Ovary (tissue), 9 donors: ENCODE measurements around the gene SSTR5. TPM values are rescaled to one million over a fixed set of nuclear protein-coding genes. Genes with fewer than 3 reads are reported as not detected.

Experiments
- DNase-seq, 5 donors: peaks; one replicate each; pipeline ENCODE4 v3.0.0-alpha.2; 2019 to 2020
- H3K27ac ChIP-seq, 2 donors: fragments of 200-600 bp; one replicate each; pipeline versions ENCODE4 v1.5.1 to v1.8.0; 2019 to 2022
- H3K27me3 ChIP-seq: fragments of 200-600 bp; one replicate; pipeline ENCODE4 v1.8.0; 2022
- H3K36me3 ChIP-seq: fragments of 200-600 bp; sonication (generic); one replicate; pipeline ENCODE4 v1.5.1; 2019
- H3K4me1 ChIP-seq: one replicate; pipeline ENCODE4 v1.8.1; 2013; ENCODE audit warnings: mild to moderate bottlenecking, moderate library complexity; ENCODE audit not compliant: insufficient read depth
- H3K4me3 ChIP-seq: fragments of 200-600 bp; sonication (generic); one replicate; pipeline ENCODE4 v1.5.1; 2017
- H3K9me3 ChIP-seq, 2 donors: fragments of 200-600 bp in 1 of 2; sonication (generic) in 1 of 2; one replicate each; pipeline versions ENCODE4 v1.5.1 to v1.8.1; 2013 to 2019; ENCODE audit warnings: mild to moderate bottlenecking in 1 of 2, moderate library complexity in 1 of 2
- EP300 ChIP-seq: sonication (generic); formaldehyde crosslinking; IDR thresholded peaks from one replicate; pipeline ENCODE4 v1.6.1; 2017; ENCODE audit warnings: antibody characterized with exemption
- POLR2A ChIP-seq: fragments of 450-650 bp; IDR thresholded peaks from one replicate; pipeline ENCODE4 v1.6.1; 2017; ENCODE audit warnings: antibody characterized with exemption, mild to moderate bottlenecking, moderate library complexity
- WGBS, 3 donors: extraction: QIAGEN DNeasy Blood & Tissue Kit in 1 of 3; methylation state at CpG; one replicate each; pipeline versions ENCODE4 v1.1.5 to v1.1.7; 2013 to 2017; 5-methylcytosine and 5-hydroxymethylcytosine counted together
- intact Hi-C, 4 donors: fragments of 100-400 bp; cut with DNase I; formaldehyde crosslinking; loops; one replicate each; pipeline versions ENCODE4 v1.11.0 to v1.15.1; 2022 to 2023
- polyA plus RNA-seq, 2 donors: library from polyadenylated mRNA; stranded (reverse); fragments of 200-250 nt in 1 of 2; fragments of 350-450 nt in 1 of 2; fragmentation: Illumina TruSeq in 1 of 2; extraction: RNeasy Lipid Tissue Mini Kit (QIAGEN cat#74804) in 1 of 2; gene quantifications; one replicate each; pipeline ENCODE4 v1.2.3, GENCODE V29; 2013 to 2014
- total RNA-seq, 7 donors: library from RNA; depleted of rRNA in 2 of 7; stranded (reverse); fragments of >200 nt in 2 of 7; fragmentation: NEBNext Ultra II Directional in 3 of 7; extraction: Animal tissue kit (Norgen Biotek cat#: 25700) in 3 of 7; gene quantifications; one replicate each; pipeline versions ENCODE4 v1.1.0 to v1.2.4, GENCODE V29; 2016 to 2023
- TF ChIP-seq, protein P1 (sequence below), 3 donors: fragments of 450-650 bp in 2 of 3; fragments of 200-600 bp in 1 of 3; IDR thresholded peaks; one replicate each; pipeline versions ENCODE4 v1.5.1 to v1.8.0; 2016 to 2022; ENCODE audit warnings: antibody characterized with exemption in 3 of 3, mild to moderate bottlenecking in 1 of 3
- donor health status: DM: no; HTN: no; CAD: no; lungs with moderate emphysema.
- donor health status: DM: no; HTN: no; CAD: no.
- donor health status: Bipolar disorder and iron deficiency.
- donor health status: DM: yes; HTN: yes; CAD: no.
- donor health status: DM: no; HTN: no; CAD: no.
- donor health status: DM: yes; HTN: yes; CAD: no.

Gene SSTR5
- total and polyA plus RNA-seq, 9 donors, result not detected

DNA sequence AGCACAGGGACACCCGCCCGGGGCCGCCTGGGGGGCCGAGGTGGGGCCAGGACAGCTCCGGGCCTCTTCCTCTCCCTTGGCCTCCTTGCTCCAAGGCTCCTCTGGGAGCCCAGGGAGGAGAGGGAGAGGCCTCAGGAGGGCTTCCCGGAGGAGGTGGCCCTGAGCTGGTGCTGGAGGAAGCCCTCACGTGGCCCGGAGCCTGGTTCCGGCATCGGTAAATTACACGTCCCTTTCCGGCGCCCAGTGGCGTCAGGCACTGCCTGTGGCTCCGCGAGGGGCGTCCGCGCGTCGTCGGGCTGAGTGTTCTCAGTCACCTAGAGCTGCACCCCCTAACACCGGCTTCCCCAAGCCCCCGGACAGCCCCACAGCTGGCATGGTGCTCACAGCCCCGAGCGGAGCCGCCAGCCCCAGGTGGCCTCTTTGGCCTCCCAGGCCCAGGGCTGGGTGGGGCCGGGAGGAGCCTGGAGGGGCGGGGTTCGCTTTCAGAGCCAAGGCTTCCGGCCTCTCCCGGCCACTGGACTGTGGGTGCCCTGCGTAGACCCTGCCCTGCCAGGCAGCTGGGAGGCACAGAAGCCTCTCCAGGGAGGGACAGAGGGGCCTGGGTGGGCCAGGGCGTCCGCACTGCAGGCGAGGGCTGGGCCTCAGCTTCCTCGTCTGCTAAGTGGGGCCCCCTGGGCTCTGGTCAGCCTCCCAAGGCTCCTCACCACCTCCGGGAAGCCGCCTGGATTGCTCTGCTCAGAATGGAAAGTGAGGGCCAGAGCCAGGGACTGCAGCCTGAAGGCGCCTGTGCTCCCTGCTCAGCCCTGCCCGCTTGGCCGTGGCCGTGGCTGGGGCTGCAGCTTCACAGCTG, 27.9 kb upstream of the SSTR5 start:
- WGBS, 3 donors, result 37 to 43% (median 41%) methylated on average over 32 to 43 of the region's 43 CpGs
- no peak for TF ChIP-seq POLR2A
- TF ChIP-seq EP300, result no peak
- TF ChIP-seq, protein P1, sequence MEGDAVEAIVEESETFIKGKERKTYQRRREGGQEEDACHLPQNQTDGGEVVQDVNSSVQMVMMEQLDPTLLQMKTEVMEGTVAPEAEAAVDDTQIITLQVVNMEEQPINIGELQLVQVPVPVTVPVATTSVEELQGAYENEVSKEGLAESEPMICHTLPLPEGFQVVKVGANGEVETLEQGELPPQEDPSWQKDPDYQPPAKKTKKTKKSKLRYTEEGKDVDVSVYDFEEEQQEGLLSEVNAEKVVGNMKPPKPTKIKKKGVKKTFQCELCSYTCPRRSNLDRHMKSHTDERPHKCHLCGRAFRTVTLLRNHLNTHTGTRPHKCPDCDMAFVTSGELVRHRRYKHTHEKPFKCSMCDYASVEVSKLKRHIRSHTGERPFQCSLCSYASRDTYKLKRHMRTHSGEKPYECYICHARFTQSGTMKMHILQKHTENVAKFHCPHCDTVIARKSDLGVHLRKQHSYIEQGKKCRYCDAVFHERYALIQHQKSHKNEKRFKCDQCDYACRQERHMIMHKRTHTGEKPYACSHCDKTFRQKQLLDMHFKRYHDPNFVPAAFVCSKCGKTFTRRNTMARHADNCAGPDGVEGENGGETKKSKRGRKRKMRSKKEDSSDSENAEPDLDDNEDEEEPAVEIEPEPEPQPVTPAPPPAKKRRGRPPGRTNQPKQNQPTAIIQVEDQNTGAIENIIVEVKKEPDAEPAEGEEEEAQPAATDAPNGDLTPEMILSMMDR (IDR thresholded peaks at IDR 0.05), result no peak
- Histone ChIP-seq H3K27me3 (no peaks in the 10 kb centered on the region), H3K9me3 (peaks cover 0 to 5% of the 10 kb centered on the region in 2 donors), H3K36me3 (no peaks in the 10 kb centered on the region), H3K27ac (no peak overlapping the region), H3K4me3 (no peak overlapping the region), H3K4me1 (no peaks in the 10 kb centered on the region)
- no peak for DNase-seq
- intact Hi-C loops, result no loop called here

DNA sequence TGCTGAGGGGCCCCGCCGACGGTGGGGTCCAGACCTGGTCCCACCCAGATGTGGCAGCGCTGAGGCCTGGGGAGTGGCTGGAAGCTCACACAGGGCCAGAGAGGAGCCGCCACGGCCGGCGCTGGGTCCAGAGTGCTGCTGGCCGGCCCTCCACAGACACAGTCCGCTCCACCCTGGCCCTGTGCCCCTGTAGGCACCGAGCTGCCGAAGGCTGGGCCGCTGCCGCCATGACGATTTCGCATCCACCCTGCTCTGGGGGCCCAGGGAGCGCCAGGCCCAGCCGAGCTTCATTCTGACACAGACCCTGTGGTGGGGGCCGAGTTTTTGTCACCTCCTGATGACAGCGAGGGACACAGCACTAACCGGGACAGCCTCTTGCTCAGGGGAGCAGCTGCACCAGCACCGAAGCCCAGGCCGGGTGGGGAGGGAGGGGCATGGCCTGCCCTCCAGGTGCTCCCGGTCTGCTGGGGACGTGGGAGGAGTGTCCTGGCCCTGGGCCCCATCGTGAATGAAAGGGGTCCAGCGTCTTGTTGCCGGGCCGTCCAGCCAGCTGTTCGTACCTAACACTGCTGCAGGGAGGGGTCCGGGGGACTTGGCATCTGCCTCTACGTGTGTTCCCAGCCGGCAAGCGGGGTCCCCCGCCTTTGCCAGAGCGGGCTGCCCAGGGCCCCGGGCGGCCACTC, 27.1 kb upstream of the SSTR5 start:
- Histone ChIP-seq H3K4me1 (no peaks in the 10 kb centered on the region), H3K36me3 (no peaks in the 10 kb centered on the region), H3K9me3 (peaks cover 0 to 5% of the 10 kb centered on the region in 2 donors), H3K4me3 (no peak overlapping the region), H3K27ac (no peak overlapping the region), H3K27me3 (no peaks in the 10 kb centered on the region)
- DNase-seq, result no peak
- TF ChIP-seq POLR2A (no peak), EP300 (no peak)
- TF ChIP-seq, protein P1 (IDR thresholded peaks at IDR 0.05), result no peak
- intact Hi-C loops, result no loop called here
- WGBS, 3 donors, result 11 to 20% (median 14%) methylated on average over 29 to 38 of the region's 38 CpGs

DNA sequence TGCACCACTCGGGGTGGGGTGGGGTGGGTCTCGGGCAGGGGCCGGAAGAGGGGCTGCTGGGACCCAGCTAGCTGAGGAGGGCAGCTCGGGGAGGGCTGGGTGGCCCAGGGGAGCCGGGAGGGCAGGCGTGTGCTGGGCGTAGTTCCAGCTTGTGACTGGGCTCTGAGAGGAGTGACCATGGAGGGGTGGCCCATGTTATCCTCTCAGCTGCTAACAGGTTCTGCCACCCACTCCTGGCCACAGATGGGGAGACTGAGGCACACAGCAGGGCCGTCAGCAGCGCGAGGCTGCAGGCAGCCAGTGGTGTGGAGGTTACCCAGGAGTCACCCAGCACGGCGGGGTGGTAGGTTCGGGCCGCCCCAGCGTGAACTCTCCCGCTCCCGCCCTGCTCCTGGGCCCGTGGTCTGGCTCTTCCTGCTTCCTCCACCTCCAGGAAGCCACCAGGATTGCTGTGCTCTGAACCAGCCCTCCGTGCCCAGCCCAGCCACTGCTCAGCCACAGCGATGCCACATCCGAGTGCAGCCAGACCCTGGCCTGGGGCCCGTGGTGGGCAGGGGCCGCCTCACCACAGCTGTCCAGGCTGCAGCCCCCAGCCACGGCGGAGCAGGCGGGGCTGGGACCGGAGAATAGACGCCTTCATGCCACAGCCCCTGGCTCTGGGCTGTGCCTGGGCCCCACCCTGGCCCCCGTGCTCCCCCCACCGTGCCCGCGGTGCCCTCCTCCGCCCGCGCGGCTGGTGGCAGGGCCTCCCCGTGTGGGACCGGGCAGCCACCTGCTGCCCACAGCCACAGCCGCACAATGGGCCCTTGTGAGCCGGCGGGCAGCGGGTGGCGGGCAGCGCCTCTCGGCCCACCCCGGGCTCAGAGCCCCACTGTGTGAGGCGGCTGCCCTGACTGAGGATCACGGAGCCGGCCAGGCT, 26.3 kb upstream of the SSTR5 start:
- Histone ChIP-seq H3K27me3 (no peaks in the 10 kb centered on the region), H3K4me1 (no peaks in the 10 kb centered on the region), H3K36me3 (no peaks in the 10 kb centered on the region), H3K9me3 (peaks cover 0 to 5% of the 10 kb centered on the region in 2 donors), H3K4me3 (no peak overlapping the region), H3K27ac (no peak overlapping the region)
- intact Hi-C loops, result no loop called here
- TF ChIP-seq EP300, result no peak
- TF ChIP-seq, protein P1 (IDR thresholded peaks at IDR 0.05), result no peak
- TF ChIP-seq POLR2A, result no peak
- DNase-seq, result no peak
- WGBS, 3 donors, result 65 to 75% (median 71%) methylated on average over 23 to 49 of the region's 49 CpGs

DNA sequence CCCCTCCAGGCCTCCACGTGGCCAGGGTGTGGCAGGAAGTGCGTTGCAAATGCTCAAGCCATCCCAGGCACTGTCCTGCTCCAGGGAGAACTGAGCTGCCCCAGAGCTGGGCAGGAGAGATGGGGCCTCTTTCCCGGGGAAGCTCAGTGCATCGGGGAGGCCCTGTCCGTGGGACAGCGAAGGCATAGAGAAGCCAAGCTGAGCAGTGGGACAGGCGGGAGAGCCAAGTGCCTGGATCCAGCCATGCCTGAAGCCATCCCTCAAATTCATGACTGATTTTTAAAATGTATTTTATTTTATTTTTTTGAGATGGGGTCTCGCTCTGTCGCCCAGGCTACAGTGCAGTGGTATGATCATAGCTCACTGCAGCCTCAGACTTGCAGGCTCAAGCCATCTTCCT, 25.4 kb upstream of the SSTR5 start:
- TF ChIP-seq POLR2A, result no peak
- TF ChIP-seq EP300, result no peak
- TF ChIP-seq, protein P1 (IDR thresholded peaks at IDR 0.05), result no peak

More for the DNA sequence above, 25.4 kb upstream of the SSTR5 start:
- Histone ChIP-seq H3K4me3 (no peak overlapping the region), H3K9me3 (no peaks in the 10 kb centered on the region), H3K27ac (no peak overlapping the region), H3K36me3 (no peaks in the 10 kb centered on the region), H3K4me1 (no peaks in the 10 kb centered on the region), H3K27me3 (no peaks in the 10 kb centered on the region)
- WGBS, 3 donors, result 83 to 87% (median 84%) methylated on average over 9 of the region's 9 CpGs
- intact Hi-C loops, result no loop called here
- DNase-seq, result no peak
